IMR-90 (cell line): ENCODE data around the gene SYT6. TPM values are rescaled to one million over a fixed set of nuclear protein-coding genes. Genes with fewer than 3 reads are reported as not detected.

ENCODE experiments used
- ATAC-seq: fragments of 200-7000 bp; cut with Tn5 transposase; 2 replicates; pipeline ENCODE4 v1.9.1; 2020; ENCODE audit warnings: low read depth, mild to moderate bottlenecking, moderate library complexity
- BruUV-seq: library from RNA; stranded (reverse); fragments of 400-500 nt; replicated peaks from 2 replicates; lab custom pipeline; 2021; lab: Mats Ljungman, UMichigan
- CTCF ChIA-PET: fragments of 300-600 bp; formaldehyde crosslinking; extraction: SDS; loops from one replicate; lab custom pipeline; 2021; ENCODE audit warnings: antibody characterized with exemption; lab: Yijun Ruan, JAX
- POLR2A ChIA-PET: fragments of 300-600 bp; sonication (Branson Sonifier 250); formaldehyde crosslinking; loops from one replicate; lab custom pipeline; 2022; ENCODE audit warnings: antibody characterized with exemption; ENCODE audit not compliant: unreplicated experiment; lab: Charles Lee
- DNase-seq: peaks from one replicate; pipeline ENCODE4 v3.0.0; 2013
- H2AFZ ChIP-seq: replicated peaks from 2 replicates; pipeline ENCODE3; 2013; ENCODE audit warnings: low read length, mild to moderate bottlenecking; ENCODE audit not compliant: poor library complexity
- H2AK5ac ChIP-seq: 2 replicates; pipeline ENCODE4 v1.6.1; 2013; ENCODE audit warnings: low read depth, low read length, inconsistent platforms
- H2AK9ac ChIP-seq: replicated peaks from 2 replicates; pipeline ENCODE3; 2013; ENCODE audit warnings: mild to moderate bottlenecking, low read depth, low read length, moderate library complexity; ENCODE audit not compliant: poor library complexity
- H2BK120ac ChIP-seq: 2 replicates; pipeline ENCODE4 v1.6.1; 2013; ENCODE audit warnings: low read depth, low read length, inconsistent platforms
- H2BK15ac ChIP-seq: 3 replicates; pipeline ENCODE4 v1.6.1; 2013; ENCODE audit warnings: low read depth, low read length, inconsistent platforms
- H2BK20ac ChIP-seq: 2 replicates; pipeline ENCODE4 v1.6.1; 2013; ENCODE audit warnings: low read depth, mild to moderate bottlenecking, inconsistent platforms, low read length, moderate library complexity
- H2BK5ac ChIP-seq: 2 replicates; pipeline ENCODE4 v1.6.1; 2013; ENCODE audit warnings: mild to moderate bottlenecking, low read depth, low read length, inconsistent platforms; ENCODE audit not compliant: poor library complexity, severe bottlenecking
- H3K14ac ChIP-seq: replicated peaks from 2 replicates; pipeline ENCODE4 v1.6.1; 2013; ENCODE audit warnings: low read depth, low read length, inconsistent platforms
- H3K18ac ChIP-seq: 2 replicates; pipeline ENCODE4 v1.6.1; 2013; ENCODE audit warnings: low read depth, low read length, control low read depth
- H3K23ac ChIP-seq: 2 replicates; pipeline ENCODE4 v1.6.1; 2013; ENCODE audit warnings: low read depth, low read length, inconsistent platforms
- H3K27ac ChIP-seq: 2 replicates; pipeline ENCODE4 v1.5.1; 2013; ENCODE audit warnings: mild to moderate bottlenecking, control low read depth, low read length; ENCODE audit not compliant: insufficient read depth
- H3K27me3 ChIP-seq: 2 replicates; pipeline ENCODE4 v1.6.1; 2013; ENCODE audit warnings: low read length; ENCODE audit not compliant: control insufficient read depth, insufficient read depth
- H3K36me3 ChIP-seq: 2 replicates; pipeline ENCODE4 v1.6.1; 2013; ENCODE audit warnings: low read length, mixed read lengths; ENCODE audit not compliant: control insufficient read depth, insufficient read depth
- H3K4ac ChIP-seq: 2 replicates; pipeline ENCODE4 v1.6.1; 2013; ENCODE audit warnings: low read depth, low read length, inconsistent platforms
- H3K4me1 ChIP-seq: 2 replicates; pipeline ENCODE4 v1.6.1; 2013; ENCODE audit warnings: low read length, mixed read lengths; ENCODE audit not compliant: control insufficient read depth, insufficient read depth
- H3K4me2 ChIP-seq: 2 replicates; pipeline ENCODE4 v1.6.1; 2013; ENCODE audit warnings: low read depth, mild to moderate bottlenecking, control low read depth, low read length, moderate library complexity
- H3K4me3 ChIP-seq: 2 replicates; pipeline ENCODE4 v1.5.1; 2013; ENCODE audit warnings: low read depth, mild to moderate bottlenecking, control low read depth, low read length, moderate library complexity; ENCODE audit not compliant: insufficient read depth
- H3K56ac ChIP-seq: 2 replicates; pipeline ENCODE4 v1.6.1; 2013; ENCODE audit warnings: low read length, inconsistent platforms; ENCODE audit not compliant: insufficient read depth; ENCODE audit errors: extremely low read depth
- H3K79me1 ChIP-seq, 2 experiments: 2 replicates each; pipeline ENCODE4 v1.6.1; 2013; ENCODE audit warnings: low read length in 2 of 2, inconsistent platforms in 1 of 2, low read depth in 1 of 2
- H3K9ac ChIP-seq: 2 replicates; pipeline ENCODE4 v1.6.1; 2013; ENCODE audit warnings: low read depth, low read length, control low read depth
- H3K9me1 ChIP-seq: 2 replicates; pipeline ENCODE4 v1.6.1; 2013; ENCODE audit warnings: low read length, inconsistent platforms; ENCODE audit not compliant: insufficient read depth
- H3K9me3 ChIP-seq: 2 replicates; pipeline ENCODE4 v1.6.1; 2013; ENCODE audit warnings: low read length; ENCODE audit not compliant: control insufficient read depth, insufficient read depth
- H4K20me1 ChIP-seq: 2 replicates; pipeline ENCODE4 v1.6.1; 2013; ENCODE audit warnings: low read length, inconsistent platforms; ENCODE audit not compliant: insufficient read depth
- H4K5ac ChIP-seq: 2 replicates; pipeline ENCODE4 v1.6.1; 2013; ENCODE audit warnings: mild to moderate bottlenecking, low read depth, low read length, control low read depth
- H4K8ac ChIP-seq, 2 experiments: 2 replicates each; pipeline ENCODE4 v1.6.1; 2013; ENCODE audit warnings: low read depth in 2 of 2, low read length in 2 of 2, control low read depth in 1 of 2, inconsistent platforms in 1 of 2
- H4K91ac ChIP-seq: 2 replicates; pipeline ENCODE4 v1.6.1; 2013; ENCODE audit warnings: low read depth, low read length, inconsistent platforms; ENCODE audit not compliant: insufficient read depth
- BHLHE40 ChIP-seq: fragments of 150-350 bp; IDR thresholded peaks from 2 replicates; pipeline ENCODE4 v1.6.1; 2016; ENCODE audit warnings: mild to moderate bottlenecking, low read depth, low read length
- CHD1 ChIP-seq: IDR thresholded peaks from 2 replicates; pipeline ENCODE4 v1.6.1; 2012; ENCODE audit warnings: low read depth, low read length, improper control_type of control experiment
- FOS ChIP-seq: fragments of 150-350 bp; IDR thresholded peaks from 2 replicates; pipeline ENCODE4 v1.6.1; 2016; ENCODE audit warnings: low read depth, low read length
- MAFK ChIP-seq: IDR thresholded peaks from 2 replicates; pipeline ENCODE4 v1.6.1; 2012; ENCODE audit warnings: low read depth, low read length, improper control_type of control experiment
- MAZ ChIP-seq: IDR thresholded peaks from 2 replicates; pipeline ENCODE4 v1.6.1; 2012; ENCODE audit warnings: low read depth, mild to moderate bottlenecking, low read length, improper control_type of control experiment, moderate library complexity, borderline replicate concordance
- MXI1 ChIP-seq: IDR thresholded peaks from 2 replicates; pipeline ENCODE4 v1.6.1; 2012; ENCODE audit warnings: low read depth, mild to moderate bottlenecking, low read length, moderate library complexity, borderline replicate concordance
- NFE2L2 ChIP-seq: fragments of 150-350 bp; IDR thresholded peaks from 2 replicates; pipeline ENCODE4 v1.6.1; 2016; ENCODE audit warnings: low read depth, mild to moderate bottlenecking, low read length
- POLR2A ChIP-seq: IDR thresholded peaks from 2 replicates; pipeline ENCODE4 v1.6.1; 2012; ENCODE audit warnings: mild to moderate bottlenecking, low read depth, low read length
- RAD21 ChIP-seq: IDR thresholded peaks from 2 replicates; pipeline ENCODE4 v1.6.1; 2012; ENCODE audit warnings: low read length, improper control_type of control experiment
- RCOR1 ChIP-seq: IDR thresholded peaks from 2 replicates; pipeline ENCODE4 v1.6.1; 2012; ENCODE audit warnings: mild to moderate bottlenecking, low read length, improper control_type of control experiment; ENCODE audit not compliant: insufficient replicate concordance
- RFX5 ChIP-seq: IDR thresholded peaks from 2 replicates; pipeline ENCODE4 v1.8.0; 2012; ENCODE audit warnings: low read depth, mild to moderate bottlenecking, low read length, moderate library complexity
- SMC3 ChIP-seq: fragments of 150-350 bp; IDR thresholded peaks from 2 replicates; pipeline ENCODE4 v1.6.1; 2016; ENCODE audit warnings: low read depth, mild to moderate bottlenecking, antibody characterized with exemption, low read length, moderate library complexity
- WGBS, 2 experiments: methylation state at CpG; one replicate each; pipeline versions ENCODE4 v1.1.5 to v1.1.7; 2013; ENCODE audit warnings: missing lambda C conversion rate in 2 of 2; ENCODE audit not compliant: insufficient read length in 1 of 2; ENCODE audit errors: extremely low coverage in 2 of 2; 5-methylcytosine and 5-hydroxymethylcytosine counted together
- dilution Hi-C: fragments of 300-500 bp; cut with HindIII; formaldehyde crosslinking; loops from one replicate; pipeline ENCODE4 v1.14.3; 2018; ENCODE audit warnings: low sequenced_read_pairs; ENCODE audit not compliant: unreplicated experiment
- in situ Hi-C: fragments of 300-500 bp; cut with MboI; formaldehyde crosslinking; loops from 3 replicates; pipeline ENCODE4 v1.14.3; 2019; ENCODE audit warnings: low sequenced_read_pairs, inconsistent platforms, mixed read lengths
- intact Hi-C: fragments of 100-400 bp; cut with micrococcal nuclease; formaldehyde crosslinking; loops from 2 replicates; pipeline ENCODE4 v1.10.0; 2022
- polyA plus RNA-seq, 3 experiments: library from polyadenylated mRNA; depleted of rRNA; stranded (reverse); fragments of >200 nt; gene quantifications; 2 replicates each; pipeline ENCODE4 v1.2.3, GENCODE V29; 2012; ENCODE audit warnings: low replicate concordance in 1 of 3
- total RNA-seq: library from RNA; depleted of rRNA; stranded (reverse); fragments of >200 nt; gene quantifications from 2 replicates; pipeline ENCODE4 v1.2.3, GENCODE V29; 2012
- TF ChIP-seq, protein P1 (sequence below): fragments of 150-350 bp; IDR thresholded peaks from 2 replicates; pipeline ENCODE4 v1.6.1; 2017; ENCODE audit warnings: mild to moderate bottlenecking, antibody characterized with exemption, low read length, low read depth
- TF ChIP-seq, protein P2 (sequence below): conservative IDR thresholded peaks from 2 replicates; pipeline ENCODE4 v1.5.1; 2012; ENCODE audit warnings: mild to moderate bottlenecking, low read depth, low read length, improper control_type of control experiment

The SYT6 gene
- total and polyA plus RNA-seq, 2 of the 4 experiments (the other 2 are of a cell fraction) = not detected

DNA sequence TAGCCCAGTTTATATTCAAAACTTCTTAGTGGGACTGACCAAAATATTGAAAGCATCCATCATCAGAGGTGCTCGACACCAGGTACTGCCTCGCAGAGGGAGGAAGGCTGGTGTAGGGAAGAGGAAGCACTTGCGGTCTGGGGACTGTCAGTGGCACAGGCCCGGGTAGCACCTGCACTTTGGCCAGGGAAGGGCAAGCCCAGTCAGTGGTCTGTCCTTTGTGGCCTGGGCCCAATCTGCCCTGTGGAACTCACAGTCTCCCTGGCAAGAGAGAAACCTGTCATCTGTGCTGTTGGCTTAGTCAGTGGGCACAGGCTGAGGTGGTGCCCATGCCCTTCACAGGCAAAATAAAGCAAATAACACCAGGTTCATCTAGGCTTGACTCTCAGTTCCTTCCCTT lies 77.4 kb downstream of the SYT6 start:
- no peak overlapping the region for H3K56ac ChIP-seq
- WGBS, 2 experiments = 67% methylated on average over 2 of the region's 4 CpGs; no CpG with 5 or more reads in 1 of the 2 experiments
- H3K27me3 ChIP-seq = peaks cover 7% of the 10 kb centered on the region; the same call in 1 of the 2 replicates
- BruUV-seq = no TSS peak
- no peak overlapping the region for H3K14ac ChIP-seq
- no peak overlapping the region for H3K23ac ChIP-seq
- CTCF ChIA-PET = no interaction called here
- no peak overlapping the region for H4K8ac ChIP-seq
- no peaks in the 10 kb centered on the region for H3K79me1 ChIP-seq
- no peak overlapping the region for H3K4me2 ChIP-seq
- no peak overlapping the region for H2BK5ac ChIP-seq
- H3K4me1 ChIP-seq = no peaks in the 10 kb centered on the region
- H4K91ac ChIP-seq = no peak overlapping the region
- ATAC-seq = no peak
- no peak overlapping the region for H2AK9ac ChIP-seq
- H2BK120ac ChIP-seq = no peak overlapping the region
- H3K27ac ChIP-seq = no peak overlapping the region
- intact Hi-C loops (no loop called here), dilution Hi-C loops (no loop called here), in situ Hi-C loops (no loop called here)
- no peak for TF ChIP-seq SMC3
- TF ChIP-seq MXI1 = no peak
- no peak for TF ChIP-seq BHLHE40
- no peak for TF ChIP-seq CHD1
- no peak for TF ChIP-seq NFE2L2
- TF ChIP-seq RCOR1 = no peak
- no peak for TF ChIP-seq RAD21
- TF ChIP-seq MAFK = no peak
- TF ChIP-seq, protein P1, sequence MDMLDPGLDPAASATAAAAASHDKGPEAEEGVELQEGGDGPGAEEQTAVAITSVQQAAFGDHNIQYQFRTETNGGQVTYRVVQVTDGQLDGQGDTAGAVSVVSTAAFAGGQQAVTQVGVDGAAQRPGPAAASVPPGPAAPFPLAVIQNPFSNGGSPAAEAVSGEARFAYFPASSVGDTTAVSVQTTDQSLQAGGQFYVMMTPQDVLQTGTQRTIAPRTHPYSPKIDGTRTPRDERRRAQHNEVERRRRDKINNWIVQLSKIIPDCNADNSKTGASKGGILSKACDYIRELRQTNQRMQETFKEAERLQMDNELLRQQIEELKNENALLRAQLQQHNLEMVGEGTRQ = no peak
- no peak for TF ChIP-seq MAZ
- TF ChIP-seq, protein P2, sequence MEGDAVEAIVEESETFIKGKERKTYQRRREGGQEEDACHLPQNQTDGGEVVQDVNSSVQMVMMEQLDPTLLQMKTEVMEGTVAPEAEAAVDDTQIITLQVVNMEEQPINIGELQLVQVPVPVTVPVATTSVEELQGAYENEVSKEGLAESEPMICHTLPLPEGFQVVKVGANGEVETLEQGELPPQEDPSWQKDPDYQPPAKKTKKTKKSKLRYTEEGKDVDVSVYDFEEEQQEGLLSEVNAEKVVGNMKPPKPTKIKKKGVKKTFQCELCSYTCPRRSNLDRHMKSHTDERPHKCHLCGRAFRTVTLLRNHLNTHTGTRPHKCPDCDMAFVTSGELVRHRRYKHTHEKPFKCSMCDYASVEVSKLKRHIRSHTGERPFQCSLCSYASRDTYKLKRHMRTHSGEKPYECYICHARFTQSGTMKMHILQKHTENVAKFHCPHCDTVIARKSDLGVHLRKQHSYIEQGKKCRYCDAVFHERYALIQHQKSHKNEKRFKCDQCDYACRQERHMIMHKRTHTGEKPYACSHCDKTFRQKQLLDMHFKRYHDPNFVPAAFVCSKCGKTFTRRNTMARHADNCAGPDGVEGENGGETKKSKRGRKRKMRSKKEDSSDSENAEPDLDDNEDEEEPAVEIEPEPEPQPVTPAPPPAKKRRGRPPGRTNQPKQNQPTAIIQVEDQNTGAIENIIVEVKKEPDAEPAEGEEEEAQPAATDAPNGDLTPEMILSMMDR = no peak
- TF ChIP-seq RFX5 = no peak
- no peak for TF ChIP-seq FOS
- no peak for TF ChIP-seq POLR2A
- H3K36me3 ChIP-seq = no peaks in the 10 kb centered on the region
- no peak overlapping the region for H2AK5ac ChIP-seq
- H3K4ac ChIP-seq = no peak overlapping the region
- no peaks in the 10 kb centered on the region for H4K20me1 ChIP-seq
- H2BK20ac ChIP-seq = no peak overlapping the region
- no peak overlapping the region for H3K9ac ChIP-seq
- H3K18ac ChIP-seq = no peak overlapping the region
- H3K9me1 ChIP-seq = no peaks in the 10 kb centered on the region
- peaks cover 8% of the 10 kb centered on the region; the same call in 1 of the 2 replicates for H3K9me3 ChIP-seq
- H2AFZ ChIP-seq = no peak overlapping the region
- no peak overlapping the region for H4K5ac ChIP-seq
- POLR2A ChIA-PET = no interaction called here
- H3K4me3 ChIP-seq = no peak overlapping the region
- no peak overlapping the region for H2BK15ac ChIP-seq
- no peak for DNase-seq
